Stimulated activated CD8-positive, alpha-beta memory T cell treated with anti-CD3 and anti-CD28 coated beads, Interleukin-15, amount 100 ng/mL, for 4 hours (primary cell): ENCODE data around the gene TM9SF4.

Experiments
- DNase-seq, 2 donors: peaks; one replicate each; pipeline ENCODE4 v3.0.0-alpha.2; 2020; ENCODE audit warnings: low read depth in 2 of 2

Gene TM9SF4, protein sequence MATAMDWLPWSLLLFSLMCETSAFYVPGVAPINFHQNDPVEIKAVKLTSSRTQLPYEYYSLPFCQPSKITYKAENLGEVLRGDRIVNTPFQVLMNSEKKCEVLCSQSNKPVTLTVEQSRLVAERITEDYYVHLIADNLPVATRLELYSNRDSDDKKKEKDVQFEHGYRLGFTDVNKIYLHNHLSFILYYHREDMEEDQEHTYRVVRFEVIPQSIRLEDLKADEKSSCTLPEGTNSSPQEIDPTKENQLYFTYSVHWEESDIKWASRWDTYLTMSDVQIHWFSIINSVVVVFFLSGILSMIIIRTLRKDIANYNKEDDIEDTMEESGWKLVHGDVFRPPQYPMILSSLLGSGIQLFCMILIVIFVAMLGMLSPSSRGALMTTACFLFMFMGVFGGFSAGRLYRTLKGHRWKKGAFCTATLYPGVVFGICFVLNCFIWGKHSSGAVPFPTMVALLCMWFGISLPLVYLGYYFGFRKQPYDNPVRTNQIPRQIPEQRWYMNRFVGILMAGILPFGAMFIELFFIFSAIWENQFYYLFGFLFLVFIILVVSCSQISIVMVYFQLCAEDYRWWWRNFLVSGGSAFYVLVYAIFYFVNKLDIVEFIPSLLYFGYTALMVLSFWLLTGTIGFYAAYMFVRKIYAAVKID

DNA sequence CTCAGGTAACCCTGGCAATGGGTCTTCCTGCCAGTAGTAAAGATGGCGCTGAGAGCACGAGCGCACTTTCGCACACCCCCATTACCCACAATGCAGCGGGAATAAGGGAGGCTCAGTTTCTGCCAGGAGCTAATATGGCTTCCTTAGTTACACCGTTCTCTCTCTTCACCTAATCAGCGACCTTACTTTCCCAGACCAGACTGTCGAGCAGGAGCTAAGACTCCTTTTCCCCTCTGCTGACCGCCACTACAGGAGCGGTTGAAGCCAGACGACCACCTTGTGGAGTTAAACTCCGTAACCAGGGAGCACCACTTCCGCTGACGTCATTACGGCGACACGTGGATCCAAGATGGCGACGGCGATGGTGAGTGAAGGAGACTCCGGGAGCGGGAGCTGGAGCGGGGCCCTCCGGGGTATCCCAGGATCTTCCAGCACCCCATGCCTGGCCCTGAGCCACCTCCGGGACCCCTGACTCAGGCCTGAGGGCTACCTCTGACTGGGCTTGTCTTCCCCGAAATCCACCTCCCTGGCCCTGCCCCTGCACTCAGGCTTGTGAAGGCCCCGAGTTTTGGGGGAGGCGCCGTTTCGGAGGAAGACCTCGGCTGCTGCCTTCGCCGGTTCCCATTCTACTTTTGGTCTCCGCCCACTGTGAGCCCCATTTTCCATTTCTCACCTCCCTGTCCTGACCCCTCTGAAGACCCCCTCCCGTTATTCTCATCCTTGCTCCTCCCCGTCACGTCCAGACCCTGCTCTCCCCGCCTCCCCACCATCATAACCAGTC is at the start of gene TM9SF4:
TM9SF4 (plus strand) TSS at position 323 of the 781 bp plus-strand sequence; CDS start at position 350, 27 bp downstream.
- peak; percentile 77 to 83 for DNase-seq

DNA sequence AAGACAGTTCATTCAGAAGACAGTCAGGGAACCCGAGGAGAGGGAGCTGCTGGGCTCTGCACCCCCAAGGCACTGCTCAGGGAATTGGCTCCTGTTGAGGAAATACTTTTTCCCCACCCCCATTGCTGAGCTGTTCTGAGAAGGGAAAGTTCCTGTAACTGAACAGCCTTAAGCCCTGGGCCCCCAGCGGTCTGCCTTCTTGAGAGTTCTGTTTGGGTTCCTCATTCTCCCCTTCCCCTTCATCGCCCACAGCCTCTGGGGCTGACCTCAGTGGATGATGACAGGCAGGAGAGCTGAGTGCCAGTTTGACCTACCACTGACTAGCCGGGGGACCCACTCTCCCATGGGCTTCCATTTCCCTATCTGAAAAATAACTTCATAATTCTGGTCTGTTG is 46.7 kb upstream of the TM9SF4 start:
- DNase-seq = no peak

DNA sequence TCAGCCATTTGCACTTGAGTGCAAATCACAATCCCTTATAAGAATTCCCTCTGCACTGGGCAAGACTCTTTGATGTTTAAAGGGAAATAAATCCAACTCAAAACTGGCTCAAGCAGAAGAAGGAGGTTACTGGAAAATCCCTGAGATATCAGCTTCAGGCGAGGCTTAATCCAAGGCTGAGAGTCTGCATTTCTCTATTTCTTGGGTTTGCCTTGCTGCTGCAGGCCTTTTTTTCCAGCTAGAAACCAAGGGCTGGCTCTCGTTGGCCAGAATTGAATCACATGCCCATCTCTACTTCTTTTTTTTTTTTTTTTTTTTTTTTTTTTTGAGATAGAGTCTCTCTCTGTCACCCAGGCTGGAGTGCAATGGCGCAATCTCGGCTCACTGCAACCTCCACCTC is 45.8 kb upstream of the TM9SF4 start:
- DNase-seq = no peak

DNA sequence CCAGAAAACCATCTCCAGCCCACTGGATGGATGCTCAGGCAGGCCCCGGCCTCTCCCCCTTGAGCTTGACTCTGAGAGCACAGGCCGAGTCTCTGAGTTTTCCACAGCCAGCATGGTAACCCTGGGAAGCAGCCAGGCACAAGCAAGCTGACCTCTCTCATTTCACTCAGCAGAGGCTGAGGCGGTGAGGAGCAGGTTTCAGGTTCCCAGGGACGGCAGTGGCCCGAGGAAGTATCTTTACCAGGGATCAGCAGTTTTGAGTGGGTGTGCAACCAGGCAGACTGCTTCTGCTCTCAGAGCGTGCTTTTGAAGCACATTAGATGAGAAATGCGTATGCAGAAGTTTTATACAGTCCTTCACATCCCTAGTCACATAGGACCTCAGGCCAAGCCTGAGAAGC is 44.8 kb upstream of the TM9SF4 start:
- no peak for DNase-seq

DNA sequence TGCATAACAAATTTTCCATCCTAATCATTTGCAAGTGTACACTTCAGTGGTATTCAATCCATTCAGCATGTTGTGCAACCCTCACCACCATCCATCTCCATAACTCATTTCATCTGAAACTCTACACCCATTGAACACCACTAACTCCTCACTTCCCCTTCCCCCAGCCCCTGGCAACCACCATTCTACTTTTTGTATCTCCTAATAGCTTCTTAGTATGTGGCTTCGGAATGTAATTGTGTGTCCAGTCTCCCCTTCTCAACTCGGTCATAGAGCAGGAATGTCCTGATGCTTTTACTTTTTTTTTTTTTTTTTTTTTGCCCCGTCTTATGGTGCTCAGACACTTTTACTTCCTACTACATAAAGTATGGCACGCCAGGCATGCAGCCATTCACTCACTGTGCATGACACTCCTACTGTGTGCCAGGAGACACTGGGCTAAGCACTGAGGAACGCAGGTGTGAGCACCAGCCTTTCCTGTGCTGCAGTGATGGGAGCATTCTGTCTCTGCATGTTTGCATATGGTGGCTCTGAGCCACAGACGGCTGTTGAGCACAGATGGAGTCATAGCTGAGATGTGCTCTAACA is 42.2 kb upstream of the TM9SF4 start:
- DNase-seq = no peak

DNA sequence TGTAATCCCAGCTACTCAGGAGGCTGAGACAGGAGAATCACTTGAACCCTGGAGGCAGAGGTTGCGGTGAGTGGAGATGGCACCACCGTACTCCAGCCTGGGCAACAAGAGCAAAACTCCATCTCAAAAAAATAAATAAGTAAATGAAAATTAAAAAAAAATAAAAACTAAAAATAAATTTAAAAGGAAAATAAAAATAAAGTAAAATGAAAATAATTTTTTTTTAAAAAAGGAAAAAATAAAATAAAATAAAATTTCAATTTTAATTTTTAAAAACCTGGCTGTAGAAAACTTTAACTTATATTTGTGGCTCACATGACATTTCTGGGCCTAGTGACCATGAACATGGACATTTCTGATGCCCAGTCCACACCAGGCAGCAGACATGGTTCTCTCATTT is 41.3 kb upstream of the TM9SF4 start:
- DNase-seq = no peak

DNA sequence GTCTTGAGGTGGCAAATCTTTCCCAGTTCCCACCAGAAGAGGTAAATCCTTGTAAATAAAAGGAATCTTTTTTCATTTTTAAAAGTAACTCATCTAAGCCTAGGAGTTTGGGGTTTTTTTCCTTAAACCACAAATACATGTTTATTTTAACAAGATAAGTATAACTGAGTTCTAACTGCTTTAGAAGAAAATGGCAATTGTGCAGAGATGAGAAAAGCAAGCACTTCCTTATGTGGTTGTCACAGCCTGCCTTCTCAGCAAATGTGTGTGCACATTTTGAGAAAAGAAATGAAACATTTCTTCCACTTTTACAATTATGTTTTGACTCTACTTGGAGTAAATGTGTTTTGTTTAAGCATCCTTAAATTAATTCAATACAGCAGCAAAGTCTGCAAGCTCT is 39.8 kb upstream of the TM9SF4 start:
- no peak for DNase-seq

DNA sequence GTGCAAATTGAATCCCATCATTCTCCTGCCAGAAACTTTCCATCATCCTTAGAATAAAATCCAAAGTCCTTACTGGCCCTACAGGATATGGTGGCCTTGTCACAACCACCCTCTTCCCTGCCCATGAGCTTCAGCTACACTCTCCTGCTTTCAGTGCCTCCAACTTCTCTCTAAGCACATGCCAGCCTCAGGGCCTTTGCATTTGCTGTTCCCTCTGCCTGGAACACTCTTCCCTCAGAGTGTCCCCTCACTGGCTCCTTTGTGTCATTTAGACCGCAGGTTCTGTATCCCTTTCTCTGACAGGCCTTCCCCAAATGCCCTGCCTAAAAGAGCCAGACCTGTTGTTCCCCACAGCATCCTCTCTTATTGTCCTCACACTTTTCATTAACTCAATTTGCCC is 39.2 kb upstream of the TM9SF4 start:
- DNase-seq = no peak

DNA sequence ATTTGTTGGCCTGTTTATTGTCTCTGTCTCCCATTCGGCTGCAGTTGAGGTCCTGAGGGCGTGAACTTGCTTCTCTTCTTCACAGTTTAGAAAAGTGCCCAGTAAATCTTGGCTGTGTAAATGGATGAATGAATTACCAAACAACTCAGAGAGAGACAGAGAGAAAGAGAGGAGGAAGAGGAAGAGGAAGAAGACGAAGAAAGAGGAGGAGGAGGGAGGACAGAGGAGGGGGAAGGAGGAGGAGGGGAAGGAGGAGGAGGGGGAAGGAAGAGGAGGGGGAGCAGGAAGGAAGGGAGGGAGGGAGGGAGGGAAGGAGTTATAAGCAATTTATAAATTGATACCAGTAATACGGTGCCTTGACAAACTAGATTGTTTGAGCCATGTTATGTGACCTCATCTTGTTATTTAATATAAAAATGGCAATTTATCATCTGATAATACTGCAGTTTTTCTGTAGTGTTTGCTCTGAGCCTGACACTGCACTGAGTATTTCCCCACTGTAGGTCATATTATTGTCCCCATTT is 38.8 kb upstream of the TM9SF4 start:
- DNase-seq = no peak

DNA sequence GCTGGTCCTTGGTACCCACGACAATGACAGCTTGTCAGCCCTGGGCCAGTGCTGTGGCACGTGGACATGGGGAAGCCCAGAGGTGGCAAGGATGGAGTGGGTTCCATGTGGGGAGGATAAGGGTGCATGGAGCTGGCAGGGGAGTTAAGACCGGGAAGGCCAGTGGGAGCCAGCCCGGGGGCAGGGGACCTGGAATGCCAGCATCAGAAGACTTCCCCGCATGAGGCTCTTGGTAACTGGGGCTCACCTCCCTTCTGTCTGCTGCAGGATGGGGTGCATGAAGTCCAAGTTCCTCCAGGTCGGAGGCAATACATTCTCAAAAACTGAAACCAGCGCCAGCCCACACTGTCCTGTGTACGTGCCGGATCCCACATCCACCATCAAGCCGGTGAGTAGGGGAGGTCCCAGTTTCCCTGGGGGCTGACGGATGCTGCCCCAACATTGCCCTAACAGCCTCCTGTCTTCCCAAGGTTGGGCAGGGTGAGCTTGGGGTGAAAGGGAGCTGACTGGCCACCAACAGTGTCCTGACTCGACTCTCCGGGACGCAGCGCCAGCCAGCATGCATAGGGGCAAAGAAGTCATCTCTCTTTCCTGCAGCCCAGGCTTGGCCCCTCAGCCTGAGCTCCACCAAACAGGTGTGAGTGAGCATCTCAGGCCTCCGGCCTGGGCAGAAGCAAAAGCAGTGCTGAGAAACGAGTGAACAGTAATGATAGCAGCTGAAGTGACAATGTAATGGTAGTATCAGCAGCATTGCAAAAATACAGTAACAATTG is 37.9 kb upstream of the TM9SF4 start:
- DNase-seq = no peak

DNA sequence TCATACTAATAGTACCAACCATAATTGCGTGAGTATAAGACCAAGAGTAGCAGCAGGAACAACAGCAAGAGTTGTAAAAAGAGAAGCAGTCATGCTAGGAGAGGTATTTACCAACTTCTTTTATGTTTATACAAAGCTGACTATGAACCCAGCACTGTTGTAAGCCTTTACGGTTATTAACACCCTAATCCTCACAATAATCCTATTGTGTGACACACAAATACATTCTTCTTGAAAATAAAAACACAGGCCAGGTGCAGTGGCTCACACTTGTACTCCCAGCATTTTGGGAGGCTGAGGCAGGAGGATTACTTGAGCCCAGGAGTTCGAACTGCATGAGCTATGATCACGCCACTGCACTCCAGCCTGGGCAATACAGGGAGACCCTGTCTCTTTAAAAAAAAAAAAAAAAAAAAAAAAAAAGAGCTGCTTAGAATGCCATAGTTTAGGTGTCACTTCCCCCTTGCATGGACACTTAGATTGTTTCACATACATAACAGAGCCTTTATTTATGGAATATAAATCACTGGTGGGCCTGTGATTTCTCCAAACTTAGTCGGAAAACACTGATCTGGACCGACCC is 37.3 kb upstream of the TM9SF4 start:
- DNase-seq = no peak

DNA sequence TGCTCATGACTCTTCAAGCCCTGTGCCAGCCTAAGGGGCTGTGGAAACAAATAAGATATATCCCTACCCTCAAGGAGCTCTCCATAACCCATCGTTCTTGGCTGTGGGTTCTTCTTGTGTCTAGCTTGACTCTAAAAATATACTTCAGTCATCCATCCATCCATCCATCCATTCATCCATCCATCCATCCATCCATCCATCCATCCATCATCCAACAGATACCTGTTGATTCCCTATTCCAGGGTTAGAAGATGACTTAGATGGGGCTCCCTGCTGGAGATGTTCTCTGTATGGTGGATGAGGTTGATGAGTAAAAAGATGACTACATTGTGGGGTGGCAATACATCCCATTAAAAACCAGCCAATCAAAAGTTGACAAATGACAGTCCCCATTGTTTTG is 34.0 kb upstream of the TM9SF4 start:
- DNase-seq = no peak

DNA sequence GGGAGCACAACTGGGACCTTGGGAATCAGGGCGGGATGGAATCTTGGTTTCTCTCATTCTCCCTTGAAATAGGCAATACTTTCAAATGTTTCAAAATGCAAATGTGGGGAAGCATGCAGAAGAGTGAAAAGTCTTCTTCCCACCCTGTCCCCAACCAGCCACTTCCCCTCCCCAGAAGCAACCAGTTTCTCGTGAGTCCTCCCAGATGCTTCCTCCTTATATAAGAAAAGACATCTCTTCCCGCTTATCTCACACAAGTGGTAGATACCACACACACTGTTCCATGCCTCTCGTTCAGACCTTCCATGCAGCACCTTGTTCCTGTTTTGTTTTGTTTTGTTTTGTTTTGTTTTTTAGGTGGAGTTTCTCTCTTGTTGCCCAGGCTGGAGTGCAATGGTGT is 32.3 kb upstream of the TM9SF4 start:
- no peak for DNase-seq

DNA sequence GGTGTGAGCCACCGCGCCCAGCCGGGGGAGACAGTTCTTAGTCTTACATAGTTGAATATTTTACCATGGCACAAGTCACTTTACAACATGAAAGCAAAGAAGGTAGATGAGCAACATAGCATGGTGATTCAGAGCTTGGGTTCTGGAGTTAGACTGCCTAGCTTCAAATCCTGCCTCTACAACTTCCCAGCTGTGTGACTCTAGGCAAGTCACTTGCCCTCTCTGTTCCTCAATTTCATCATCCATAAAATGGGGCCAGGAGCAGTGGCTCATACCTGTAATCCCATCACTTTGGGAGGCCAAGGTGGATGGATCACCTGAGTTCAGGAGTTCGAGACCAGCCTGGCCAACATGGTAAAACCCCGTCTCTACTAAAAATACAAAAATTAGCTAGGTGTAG is 31.2 kb upstream of the TM9SF4 start:
- no peak for DNase-seq

DNA sequence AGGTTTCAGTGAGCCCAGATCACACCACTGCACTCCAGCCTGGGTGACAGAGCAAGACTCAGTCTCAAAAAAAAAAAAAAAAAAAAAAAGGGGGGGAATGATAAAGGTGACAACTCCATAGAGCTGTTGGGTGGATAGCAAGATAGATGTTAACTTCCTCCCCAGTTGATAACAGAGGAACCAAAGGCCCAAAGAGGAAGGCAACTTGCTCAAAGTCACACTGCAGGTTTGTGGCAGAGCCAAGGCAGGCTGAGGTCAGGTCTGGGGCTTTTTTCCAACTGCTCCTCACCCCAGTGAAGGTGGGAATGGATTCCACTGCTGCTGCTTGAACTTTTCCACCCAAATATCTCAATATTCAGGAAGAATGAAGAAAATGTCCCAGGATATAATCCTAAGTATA is 30.7 kb upstream of the TM9SF4 start:
- DNase-seq = no peak

DNA sequence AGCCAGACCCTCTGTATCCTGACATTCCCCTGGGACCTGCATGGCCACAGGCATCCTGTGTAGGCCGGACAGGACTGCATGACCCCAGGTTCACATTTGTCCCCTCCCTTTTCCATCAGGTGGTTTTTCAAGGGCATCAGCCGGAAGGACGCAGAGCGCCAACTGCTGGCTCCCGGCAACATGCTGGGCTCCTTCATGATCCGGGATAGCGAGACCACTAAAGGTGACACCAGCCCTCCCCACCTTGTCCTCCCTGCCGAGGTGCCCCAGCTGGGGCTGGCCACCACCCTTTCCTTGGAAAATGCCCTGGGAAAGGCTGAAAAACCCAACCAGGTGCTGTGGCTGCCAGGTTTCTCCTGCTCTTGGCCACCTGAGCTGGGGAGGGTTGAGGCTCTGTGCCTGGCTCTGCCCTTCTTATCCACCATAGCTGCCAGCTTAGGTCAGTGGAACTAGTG is 29.8 kb upstream of the TM9SF4 start:
- no peak for DNase-seq

DNA sequence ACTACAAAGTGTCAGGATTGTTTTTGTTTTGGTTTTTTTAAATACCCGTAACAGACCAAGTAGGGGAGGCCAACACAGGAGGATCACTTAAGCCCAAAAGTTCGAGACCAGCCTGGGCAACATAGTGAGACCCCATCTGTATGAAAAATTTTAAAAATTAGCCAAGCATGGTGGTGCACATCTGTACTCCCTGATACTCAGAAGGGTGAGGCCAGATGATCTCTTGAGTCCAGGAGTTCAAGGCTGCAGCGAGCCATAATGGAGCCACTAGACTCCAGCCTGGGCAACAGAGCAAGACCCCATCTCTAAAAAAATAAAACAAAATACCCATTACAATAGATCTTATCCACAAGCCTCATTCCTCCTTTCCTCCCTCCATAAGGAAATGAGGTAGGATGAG is 28.7 kb upstream of the TM9SF4 start:
- DNase-seq = no peak

DNA sequence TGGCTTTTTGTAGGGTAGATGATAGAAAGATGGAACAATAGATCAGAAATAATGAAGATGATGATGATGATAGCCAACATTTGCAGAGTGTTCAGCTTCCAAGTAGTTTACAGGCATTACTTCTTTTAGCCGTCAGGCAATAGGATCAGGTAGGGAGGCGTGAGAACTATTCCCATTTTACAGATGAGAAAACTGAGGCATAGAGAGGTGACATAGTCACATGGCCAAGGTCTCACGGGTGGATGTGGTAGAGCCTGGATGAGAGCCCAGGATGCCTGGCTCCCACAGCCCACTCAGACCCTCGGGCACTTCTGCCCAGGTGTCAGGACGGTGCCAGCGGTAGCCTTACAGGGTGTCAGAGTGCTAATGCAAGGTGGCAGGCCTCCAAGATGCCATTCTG is 26.0 kb upstream of the TM9SF4 start:
- no peak for DNase-seq

DNA sequence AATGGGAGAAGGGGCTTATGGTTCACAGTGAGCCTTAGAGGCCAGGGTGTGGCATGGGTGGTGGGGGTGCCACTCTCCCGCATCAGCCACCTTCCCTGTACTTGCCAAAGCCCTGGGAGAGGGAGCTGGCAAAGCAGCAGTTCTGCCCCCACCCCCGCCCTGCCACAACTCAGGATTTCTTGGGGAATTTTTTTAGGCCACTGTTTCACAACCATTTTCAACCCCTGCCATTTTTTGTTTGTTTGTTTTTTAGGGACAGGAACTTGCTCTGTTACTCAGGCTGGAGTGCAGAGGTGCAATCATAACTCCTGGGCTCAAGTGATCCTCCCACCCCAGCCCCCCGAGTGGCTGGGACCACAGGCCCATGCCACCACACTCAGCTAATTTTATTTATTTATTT is 22.4 kb upstream of the TM9SF4 start:
- DNase-seq = no peak

DNA sequence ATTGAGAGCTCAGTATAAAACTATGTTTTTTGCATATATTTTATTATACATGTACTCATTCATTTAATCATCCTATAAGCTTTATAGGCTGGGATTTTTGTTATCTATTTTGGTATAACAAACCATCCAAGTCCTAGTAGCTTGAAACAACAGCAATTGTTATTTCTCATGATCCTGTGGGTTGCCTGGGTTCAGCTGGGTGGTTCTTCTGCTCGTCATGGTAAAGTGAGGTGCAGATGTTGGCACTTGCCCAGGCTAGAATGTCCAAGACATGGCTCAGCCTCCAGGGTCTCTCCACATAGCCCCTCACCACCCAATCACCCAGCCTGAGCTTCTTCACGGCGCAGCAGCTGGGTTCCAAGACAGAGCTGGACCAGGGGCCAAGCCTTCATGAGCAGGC is 20.8 kb upstream of the TM9SF4 start:
- DNase-seq = no peak
